Fibroblast of the aortic adventitia (primary cell): Measurements from ENCODE around the gene PPP1R26. TPM values are rescaled to one million over a fixed set of nuclear protein-coding genes. Genes with fewer than 3 reads are reported as not detected.

Experiments
- DNase-seq: peaks from one replicate; pipeline ENCODE4 v3.0.0-alpha.2; 2010; ENCODE audit warnings: low read depth
- H3K4me3 ChIP-seq: 2 replicates; pipeline ENCODE4 v1.5.1; 2011; ENCODE audit warnings: low read depth, mild to moderate bottlenecking, control low read depth, low read length, moderate library complexity
- total RNA-seq: library from RNA; depleted of rRNA; stranded (reverse); fragments of >200 nt; gene quantifications from 2 replicates; pipeline ENCODE4 v1.2.3, GENCODE V29; 2012; ENCODE audit warnings: low replicate concordance
- TF ChIP-seq, protein P1 (sequence below): IDR thresholded peaks from 2 replicates; pipeline ENCODE4 v1.5.1; 2011; ENCODE audit warnings: mild to moderate bottlenecking, low read length, control low read depth, inconsistent platforms; ENCODE audit not compliant: insufficient read depth

Gene PPP1R26
- total RNA-seq, 1 donor = 2.8 TPM

DNA sequence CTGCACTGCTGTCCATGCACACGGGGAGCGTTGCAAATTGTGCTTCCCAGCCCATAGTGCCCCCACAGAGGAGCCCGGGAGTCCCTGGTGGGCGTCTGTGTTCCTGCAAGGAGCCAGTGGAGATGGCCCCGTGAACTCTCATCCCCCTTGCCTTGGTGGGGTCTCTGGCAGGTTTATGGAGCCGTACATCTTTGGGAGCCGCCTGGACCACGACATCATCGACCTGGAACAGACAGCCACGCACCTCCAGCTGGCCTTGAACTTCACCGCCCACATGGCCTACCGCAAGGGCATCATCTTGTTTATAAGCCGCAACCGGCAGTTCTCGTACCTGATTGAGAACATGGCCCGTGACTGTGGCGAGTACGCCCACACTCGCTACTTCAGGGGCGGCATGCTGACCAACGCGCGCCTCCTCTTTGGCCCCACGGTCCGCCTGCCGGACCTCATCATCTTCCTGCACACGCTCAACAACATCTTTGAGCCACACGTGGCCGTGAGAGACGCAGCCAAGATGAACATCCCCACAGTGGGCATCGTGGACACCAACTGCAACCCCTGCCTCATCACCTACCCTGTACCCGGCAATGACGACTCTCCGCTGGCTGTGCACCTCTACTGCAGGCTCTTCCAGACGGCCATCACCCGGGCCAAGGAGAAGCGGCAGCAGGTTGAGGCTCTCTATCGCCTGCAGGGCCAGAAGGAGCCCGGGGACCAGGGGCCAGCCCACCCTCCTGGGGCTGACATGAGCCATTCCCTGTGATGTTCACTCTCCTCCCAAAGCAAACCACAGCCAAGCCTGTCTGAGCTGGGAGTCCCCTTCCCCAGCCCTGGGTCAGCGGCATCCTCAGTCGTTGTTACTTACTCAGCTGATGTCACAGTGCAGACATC is 24.0 kb downstream of the PPP1R26 start:
- H3K4me3 ChIP-seq = no peak overlapping the region
- no peak for DNase-seq
- TF ChIP-seq, protein P1, sequence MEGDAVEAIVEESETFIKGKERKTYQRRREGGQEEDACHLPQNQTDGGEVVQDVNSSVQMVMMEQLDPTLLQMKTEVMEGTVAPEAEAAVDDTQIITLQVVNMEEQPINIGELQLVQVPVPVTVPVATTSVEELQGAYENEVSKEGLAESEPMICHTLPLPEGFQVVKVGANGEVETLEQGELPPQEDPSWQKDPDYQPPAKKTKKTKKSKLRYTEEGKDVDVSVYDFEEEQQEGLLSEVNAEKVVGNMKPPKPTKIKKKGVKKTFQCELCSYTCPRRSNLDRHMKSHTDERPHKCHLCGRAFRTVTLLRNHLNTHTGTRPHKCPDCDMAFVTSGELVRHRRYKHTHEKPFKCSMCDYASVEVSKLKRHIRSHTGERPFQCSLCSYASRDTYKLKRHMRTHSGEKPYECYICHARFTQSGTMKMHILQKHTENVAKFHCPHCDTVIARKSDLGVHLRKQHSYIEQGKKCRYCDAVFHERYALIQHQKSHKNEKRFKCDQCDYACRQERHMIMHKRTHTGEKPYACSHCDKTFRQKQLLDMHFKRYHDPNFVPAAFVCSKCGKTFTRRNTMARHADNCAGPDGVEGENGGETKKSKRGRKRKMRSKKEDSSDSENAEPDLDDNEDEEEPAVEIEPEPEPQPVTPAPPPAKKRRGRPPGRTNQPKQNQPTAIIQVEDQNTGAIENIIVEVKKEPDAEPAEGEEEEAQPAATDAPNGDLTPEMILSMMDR = no peak

DNA sequence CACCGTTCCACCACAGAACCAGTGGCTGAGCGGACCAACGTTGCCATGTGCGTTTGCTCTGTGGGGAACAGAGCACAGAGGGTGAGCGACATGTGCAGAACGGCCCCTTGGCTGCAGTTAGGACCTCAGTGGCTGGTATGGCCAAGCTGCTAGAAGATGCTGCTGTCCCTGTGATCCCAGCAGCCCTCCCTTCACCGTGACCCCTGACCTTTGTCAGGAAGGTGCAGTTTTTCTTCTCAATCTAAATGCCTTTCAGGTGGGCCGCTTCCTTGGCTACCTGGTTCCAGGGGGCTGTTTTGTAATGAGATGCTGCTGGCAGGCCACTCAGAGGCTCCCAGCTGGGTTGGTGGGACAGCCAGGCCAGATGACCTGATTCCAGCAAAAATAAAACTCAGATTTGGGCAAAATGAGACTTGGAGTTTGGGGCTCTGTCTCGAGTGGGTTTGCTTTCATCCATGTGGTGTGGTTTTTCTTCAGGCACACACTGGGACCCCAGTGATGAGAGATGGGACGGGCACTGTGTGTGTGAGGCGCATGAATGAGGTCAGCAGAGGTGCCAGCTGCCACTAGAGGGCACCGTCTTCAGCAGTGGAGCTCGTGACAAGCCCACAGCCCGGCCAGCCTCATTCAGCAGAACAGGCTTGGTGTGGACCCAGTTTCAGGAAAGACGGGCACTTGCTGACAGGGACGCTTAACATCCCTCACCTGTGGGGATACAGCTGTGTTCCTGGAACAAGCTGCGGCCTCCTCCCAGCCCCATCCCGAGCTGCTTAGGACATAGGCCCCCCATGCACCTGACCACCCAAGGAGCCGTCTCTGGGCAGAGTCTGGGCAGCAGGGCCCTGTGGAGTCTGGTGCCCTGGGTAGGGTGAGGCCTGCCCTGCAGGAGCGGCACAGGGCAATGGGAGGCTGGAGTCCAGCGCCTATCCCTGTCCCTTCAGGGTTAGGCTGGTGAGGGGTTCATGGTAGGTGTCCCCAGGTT is 25.0 kb downstream of the PPP1R26 start:
- TF ChIP-seq, protein P1 = peak; percentile 80
- DNase-seq = peak; percentile 57
- no peak overlapping the region for H3K4me3 ChIP-seq

DNA sequence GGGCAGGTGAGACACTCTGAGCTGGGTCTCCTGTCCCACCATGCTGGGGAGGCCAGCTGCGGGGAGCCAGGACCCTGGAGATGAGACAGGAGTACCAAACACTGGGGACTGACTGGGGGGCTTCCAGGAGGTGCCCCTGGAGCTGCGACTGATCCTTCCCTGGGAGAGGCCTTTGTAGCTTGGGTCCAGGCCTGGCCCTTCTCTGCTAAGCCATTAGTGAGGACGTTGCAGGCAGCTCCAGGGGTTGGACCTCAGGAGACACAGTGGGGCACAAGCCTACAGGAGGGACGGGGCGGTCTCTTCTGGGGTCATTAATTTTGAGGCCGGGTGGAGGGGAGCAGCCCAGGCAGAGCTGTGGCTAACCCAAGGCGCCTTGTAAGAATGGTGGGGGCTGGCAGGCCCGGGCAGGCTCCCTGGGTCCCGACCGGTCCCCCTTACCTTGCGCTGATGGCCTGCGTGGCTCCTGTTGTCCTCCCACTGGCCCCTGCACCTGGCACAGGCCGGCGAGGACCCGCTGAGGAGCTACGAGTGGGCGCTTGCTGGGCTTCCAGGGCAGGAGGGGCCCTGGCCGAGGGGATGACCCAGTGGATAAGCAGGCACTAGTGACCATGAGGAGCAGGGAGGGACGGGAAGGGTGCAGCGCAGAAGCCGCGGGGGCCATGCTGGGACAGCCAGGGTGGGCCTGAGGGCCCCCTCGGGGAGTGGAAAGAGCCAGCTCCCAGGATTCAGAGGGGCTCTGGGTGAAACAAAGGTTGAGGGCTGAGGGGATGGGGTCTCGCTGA is 26.0 kb downstream of the PPP1R26 start:
- H3K4me3 ChIP-seq = no peak overlapping the region
- TF ChIP-seq, protein P1 = no peak
- DNase-seq = no peak

DNA sequence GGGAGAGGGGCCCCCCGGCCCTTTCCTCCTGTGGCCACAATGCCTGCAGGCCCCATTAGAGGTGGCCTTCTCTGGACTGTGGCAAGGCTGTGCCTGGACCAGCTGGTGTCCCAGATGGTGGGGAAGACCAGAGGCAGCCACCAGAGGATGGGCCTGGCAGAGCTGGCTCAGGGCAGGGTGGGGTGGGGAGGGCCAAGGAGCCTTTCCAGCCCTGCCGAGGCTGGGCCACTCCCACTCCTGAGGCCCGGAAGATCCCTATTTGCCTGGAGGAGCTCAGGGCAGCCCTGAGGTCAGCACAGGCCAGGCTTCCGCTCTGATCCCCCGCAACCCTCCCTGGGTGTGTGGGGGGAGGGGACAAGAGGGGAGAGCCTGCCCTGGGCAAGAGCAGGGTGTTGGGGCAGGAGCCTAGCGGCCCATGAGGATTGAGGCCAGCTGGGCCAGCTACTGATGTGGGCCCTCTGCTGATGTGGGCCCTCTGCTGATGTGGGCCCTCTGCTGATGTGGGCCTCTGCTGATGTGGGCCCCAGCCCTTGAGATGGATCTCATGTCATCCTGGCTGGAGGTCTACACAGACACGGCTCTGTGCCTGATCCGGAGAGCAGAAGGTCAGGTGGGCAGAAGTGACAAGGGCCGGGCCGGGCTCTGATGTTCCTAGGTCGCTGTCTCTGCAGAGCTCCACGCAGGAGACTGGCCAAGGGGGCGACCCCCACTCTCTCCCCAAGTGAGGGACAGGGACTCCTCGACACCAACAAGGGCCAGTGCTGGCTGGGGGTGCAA is 26.9 kb downstream of the PPP1R26 start:
- H3K4me3 ChIP-seq = no peak overlapping the region
- TF ChIP-seq, protein P1 = no peak
- DNase-seq = no peak

DNA sequence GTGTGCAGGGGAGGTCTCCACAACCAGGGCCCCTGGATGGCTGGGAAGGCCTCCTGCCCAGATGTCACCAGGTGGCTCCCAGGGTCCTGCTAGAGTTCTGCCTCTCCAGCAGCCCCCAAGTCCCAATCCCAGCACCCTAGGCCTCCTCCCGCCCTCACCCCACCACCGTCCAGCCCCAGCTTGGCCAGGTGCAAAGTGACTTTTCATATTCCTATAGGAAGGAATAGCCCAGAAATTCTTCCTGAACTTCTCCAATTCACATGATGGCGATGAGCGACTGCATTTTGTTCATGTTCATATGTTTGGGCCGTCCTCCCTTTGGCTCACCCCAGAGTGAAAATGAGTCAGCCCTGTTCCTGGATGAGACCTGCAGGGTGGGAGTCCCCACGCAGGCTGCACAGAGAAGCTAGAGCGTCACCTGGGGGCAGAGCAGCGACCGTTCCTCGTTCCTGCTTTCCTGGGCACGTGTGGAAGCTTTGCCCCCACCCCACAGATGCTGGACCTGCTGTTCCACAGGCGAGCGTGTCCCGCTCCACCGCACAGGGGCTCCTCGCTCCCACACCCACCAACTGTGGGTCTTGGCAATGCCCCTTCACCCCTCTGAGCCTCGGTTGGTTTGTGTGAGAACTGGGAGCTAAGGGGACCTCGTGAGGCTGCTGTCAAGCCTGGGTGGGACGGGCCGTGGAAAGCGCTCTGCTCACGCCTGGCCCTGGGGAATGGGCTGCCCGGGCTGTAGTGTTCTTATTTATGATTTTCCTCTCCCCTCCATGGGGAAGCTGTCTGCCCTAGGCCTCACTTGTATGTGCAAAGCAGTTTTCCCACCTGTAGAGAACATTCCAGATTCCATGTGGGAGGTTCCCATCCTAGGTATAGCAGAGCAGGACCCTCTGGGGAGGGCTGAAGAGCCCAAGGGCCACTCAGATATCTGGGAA is 27.8 kb downstream of the PPP1R26 start:
- no peak overlapping the region for H3K4me3 ChIP-seq
- no peak for DNase-seq
- TF ChIP-seq, protein P1 = no peak
